CD4-positive, alpha-beta T cell treated with Interleukin-6 for 4 hours (primary cell): ENCODE measurements around the gene ANP32D.
"Not testable (repeated sequence)": the region's sequence is repeated elsewhere in the genome, so short reads cannot be mapped to it uniquely, and the experiment has no call there.

Experiments
- DNase-seq: peaks from one replicate; pipeline ENCODE4 v3.0.0-alpha.2; 2020; ENCODE audit warnings: mixed read lengths

Gene ANP32D

GRCh38 chr12:48472259-48472658 lies at the start of gene ANP32D:
Gene ANP32D (plus strand): TSS chr12:48472559. CDS start chr12:48472665, 106 bp downstream.
- no peak for DNase-seq

DNA sequence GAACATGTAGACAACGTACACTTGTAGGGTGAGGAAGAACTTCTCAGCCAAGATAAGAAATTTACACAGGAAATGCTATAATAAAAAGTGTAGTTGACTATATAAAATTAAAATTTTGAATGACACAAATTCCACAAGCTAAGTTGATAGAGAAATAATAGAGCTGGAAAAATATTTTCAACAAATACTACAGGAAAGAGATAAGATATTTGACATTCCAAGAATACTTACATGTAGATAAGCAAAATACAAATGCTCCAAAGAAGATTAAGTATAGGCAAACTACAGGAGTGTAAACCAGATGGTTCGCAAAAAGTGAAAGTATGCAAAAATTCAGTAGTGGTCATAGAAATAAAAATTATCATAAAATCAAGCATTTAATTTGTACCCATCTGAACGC lies 49.2 kb upstream of the ANP32D start:
- no peak for DNase-seq

DNA sequence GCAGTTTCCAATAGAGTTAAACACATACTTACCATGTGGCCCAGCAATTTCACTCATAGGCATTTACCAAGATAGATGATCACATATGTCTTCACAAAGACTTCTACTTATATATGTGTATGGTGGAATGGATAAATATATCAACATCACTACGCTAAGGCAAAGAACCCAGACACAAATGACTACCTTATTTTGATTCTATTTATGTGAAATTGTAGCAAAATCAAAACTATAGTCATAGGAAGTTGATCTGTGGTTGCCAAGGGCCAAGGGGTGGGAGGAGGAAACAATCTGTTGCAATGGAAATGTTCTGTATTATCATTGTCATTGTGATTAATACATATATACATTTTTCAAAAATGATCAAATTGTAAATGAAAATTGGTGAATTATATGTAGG lies 47.7 kb upstream of the ANP32D start:
- DNase-seq: no peak

DNA sequence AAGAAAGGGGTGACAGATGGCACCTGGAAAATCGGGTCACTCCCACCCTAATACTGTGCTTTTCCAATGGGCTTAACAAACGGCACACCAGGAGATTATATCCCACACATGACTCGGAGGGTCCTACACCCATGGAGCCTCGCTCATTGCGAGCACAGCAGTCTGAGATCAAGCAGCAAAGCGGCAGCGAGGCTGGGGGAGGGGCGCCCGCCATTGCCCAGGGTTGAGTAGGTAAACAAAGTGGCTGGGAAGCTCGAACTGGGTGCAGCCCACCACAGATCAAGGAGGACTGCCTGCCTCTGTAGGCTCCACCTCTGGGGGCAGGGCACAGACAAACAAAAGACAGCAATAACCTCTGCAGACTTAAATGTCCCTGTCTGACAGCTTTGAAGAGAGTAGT lies 38.3 kb upstream of the ANP32D start:
- DNase-seq: not testable (repeated sequence)

- no peak for DNase-seq
These were observed 31.3 kb upstream of the ANP32D start for GRCh38 chr12:48441069-48441468.

- DNase-seq: no peak
These were observed 30.0 kb upstream of the ANP32D start for GRCh38 chr12:48442179-48442847.

DNA sequence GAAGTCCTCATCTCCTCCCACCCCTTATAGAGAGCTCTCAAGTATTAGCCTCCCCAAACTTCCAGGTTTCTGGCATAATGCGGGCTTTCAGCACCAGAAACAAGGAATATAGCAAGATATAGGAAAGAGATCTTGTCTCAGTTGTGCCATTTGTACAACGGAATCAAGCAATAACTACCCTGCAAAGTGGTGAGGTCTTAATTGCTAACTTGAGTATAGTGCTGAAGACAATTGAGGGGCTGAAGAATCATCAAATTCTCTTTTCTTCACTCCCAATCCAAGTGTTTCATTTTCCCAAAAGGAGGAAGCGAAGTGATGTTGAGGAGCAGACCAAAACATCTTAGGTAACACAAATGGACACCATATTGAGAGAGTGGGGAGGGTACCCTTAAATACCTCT lies 26.8 kb upstream of the ANP32D start:
- DNase-seq: no peak

GRCh38 chr12:48446161-48446776 lies 26.1 kb upstream of the ANP32D start:
- DNase-seq: no peak

- no peak for DNase-seq
These were observed 24.6 kb upstream of the ANP32D start for GRCh38 chr12:48447755-48448154.

- no peak for DNase-seq
These were observed 21.0 kb upstream of the ANP32D start for GRCh38 chr12:48451372-48451771.

- DNase-seq: not testable (repeated sequence)
These were observed 19.4 kb upstream of the ANP32D start for GRCh38 chr12:48452961-48453360.

DNA sequence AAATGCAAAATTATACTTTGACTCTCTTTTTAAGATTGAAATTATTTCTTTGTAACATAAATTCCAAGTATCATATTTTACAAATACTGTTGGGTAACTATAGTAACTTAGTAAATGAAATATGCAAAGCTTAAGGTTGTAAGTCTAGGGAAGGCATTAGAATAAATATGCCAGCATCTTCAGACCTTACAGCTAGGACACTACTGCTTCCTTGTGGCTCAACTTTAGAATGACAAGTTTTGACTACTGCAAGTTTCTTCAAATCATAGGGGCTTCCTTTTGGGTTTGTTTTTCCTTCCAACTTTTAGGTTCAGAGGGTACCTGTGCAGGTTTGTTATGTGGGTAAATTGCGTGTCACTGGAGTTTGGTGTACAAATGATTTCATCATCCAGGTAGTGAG lies 17.7 kb upstream of the ANP32D start:
- DNase-seq: no peak

DNA sequence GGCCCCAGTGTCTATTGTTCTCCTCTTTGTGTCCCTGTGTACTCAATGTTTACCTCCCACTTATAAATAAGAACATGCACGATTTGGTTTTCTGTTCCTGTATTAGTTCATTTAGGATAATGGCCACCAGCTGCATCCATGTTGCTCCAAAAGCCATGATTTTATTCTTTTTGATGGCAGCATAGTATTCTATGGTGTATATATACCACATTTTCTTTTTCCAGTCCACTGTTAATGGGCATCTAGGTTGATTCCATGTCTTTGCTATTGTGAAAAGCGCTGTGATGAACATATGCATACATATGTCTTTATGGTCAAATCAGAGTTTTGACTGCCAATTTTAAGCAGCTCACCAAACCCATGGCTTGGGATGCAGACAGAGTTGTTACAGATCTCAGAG lies 17.2 kb upstream of the ANP32D start:
- no peak for DNase-seq

GRCh38 chr12:48459259-48459658 lies 13.1 kb upstream of the ANP32D start:
- no peak for DNase-seq

- DNase-seq: not testable (repeated sequence)
These were observed 3.3 kb upstream of the ANP32D start for GRCh38 chr12:48469027-48469426.

DNA sequence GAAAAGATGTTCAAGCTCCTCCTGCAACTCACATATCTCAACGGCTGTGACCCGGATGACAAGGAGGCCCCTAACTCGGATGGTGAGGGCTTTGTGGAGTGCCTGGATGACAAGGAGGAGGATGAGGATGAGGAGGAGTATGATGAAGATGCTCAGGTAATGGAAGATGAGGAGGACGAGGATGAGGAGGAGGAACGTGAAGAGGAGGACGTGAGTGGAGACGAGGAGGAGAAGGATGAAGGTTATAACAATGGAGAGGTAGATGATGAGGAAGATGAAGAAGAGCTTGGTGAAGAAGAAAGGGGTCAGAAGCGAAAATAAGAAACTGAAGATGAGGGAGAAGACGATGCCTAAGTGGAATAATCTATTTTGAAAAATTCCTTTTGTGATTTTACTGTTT lies 702 bp downstream of the ANP32D start:
- DNase-seq: no peak

GRCh38 chr12:48474497-48474896 lies 2.1 kb downstream of the ANP32D start:
- DNase-seq: not testable (repeated sequence)

DNA sequence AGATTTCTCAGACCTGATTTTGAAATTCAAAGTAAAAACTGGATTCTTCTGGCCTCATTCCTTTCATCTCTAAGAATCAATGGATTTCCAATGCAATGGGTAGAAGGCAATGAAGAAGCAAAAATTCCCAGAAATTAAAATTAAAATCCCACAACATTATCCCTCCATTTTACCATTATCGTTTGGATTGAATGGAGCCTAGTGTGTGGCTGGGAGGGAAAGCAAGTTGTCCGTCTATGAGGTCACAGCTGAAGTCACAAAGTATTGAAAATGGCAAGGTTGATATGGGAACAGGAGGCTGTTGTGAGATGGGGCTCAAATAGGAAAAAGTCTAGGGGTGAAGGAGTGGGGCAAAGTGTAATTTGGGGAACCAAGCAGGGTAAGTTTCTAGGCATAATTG lies 9.8 kb downstream of the ANP32D start, which contains the start of gene C12orf54:
TSS of gene C12orf54 (plus strand) at position 301 of the 400 bp plus-strand sequence. CDS start 799 bp downstream, outside the sequence.
- no peak for DNase-seq

- no peak for DNase-seq
These were observed 10.6 kb downstream of the ANP32D start for GRCh38 chr12:48482930-48483329.

- no peak for DNase-seq
These were observed 13.9 kb downstream of the ANP32D start for GRCh38 chr12:48486261-48486660.

- no peak for DNase-seq
These were observed 14.3 kb downstream of the ANP32D start for GRCh38 chr12:48486679-48487078.

DNA sequence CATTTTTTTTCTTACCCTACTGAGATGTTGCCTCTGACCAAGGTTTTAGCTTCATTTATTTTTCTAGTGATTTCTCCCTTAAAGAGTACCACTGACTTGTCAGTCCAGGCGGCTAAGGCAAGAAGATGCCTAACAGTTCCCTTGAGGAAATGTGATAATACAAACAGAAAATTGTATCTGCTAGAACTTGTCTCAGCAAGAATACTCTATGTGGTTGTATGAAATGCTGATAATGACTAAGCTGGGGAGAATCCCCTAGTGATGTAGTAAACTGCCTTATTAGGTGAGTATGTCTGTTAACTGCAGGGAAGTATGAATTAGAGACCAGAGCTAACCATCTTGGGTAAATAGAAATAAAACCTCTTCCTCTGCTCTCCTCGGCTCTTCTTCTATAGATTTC lies 16.7 kb downstream of the ANP32D start:
- no peak for DNase-seq

DNA sequence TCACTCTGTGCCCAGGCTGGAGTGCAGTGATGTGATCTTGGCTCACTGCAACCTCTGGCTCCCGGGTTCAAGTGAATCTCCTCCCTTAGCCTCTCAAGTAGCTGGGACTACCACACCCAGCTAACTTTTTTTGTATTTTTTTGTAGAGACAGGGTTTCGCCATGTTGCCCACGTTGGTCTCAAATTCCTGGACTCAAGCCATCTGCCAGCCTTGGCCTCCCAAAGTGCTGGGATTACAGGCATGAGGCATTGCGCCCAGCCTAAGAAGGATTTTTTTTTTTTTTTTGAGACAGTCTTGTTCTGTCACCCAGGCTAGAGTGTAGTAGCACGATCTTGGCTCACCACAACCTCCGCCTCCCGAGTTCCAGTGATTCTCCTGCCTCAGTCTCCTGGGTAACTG lies 17.1 kb downstream of the ANP32D start:
- DNase-seq: not testable (repeated sequence)

GRCh38 chr12:48500281-48500680 lies 27.9 kb downstream of the ANP32D start:
- not testable (repeated sequence) for DNase-seq

DNA sequence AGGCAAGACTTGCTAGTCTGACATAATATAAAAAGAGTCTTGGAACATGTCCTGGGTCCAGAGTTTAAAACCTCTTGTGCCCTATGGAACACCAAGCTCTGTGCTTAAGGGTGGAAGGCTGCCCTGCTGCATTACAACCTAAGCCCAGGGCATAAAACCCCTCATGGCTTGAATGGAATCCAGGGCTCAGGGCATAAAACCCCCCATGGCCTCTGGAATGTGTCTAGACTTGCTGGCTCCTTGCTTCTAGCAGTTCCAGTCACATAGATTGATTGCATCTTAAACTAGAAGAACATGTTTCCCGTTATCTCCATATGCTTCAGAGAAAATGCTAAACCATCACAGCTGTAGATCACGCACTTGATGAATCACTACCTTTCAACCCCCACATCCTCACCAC lies 34.5 kb downstream of the ANP32D start:
- DNase-seq: not testable (repeated sequence)
